DMS 273 (cell line): ENCODE measurements around the gene KRT76.

ENCODE experiments used
- DNase-seq: peaks from one replicate; lab custom pipeline; 2025; ENCODE audit not compliant: unreplicated experiment; lab: John Stamatoyannopoulos, UW

Gene KRT76

DNA sequence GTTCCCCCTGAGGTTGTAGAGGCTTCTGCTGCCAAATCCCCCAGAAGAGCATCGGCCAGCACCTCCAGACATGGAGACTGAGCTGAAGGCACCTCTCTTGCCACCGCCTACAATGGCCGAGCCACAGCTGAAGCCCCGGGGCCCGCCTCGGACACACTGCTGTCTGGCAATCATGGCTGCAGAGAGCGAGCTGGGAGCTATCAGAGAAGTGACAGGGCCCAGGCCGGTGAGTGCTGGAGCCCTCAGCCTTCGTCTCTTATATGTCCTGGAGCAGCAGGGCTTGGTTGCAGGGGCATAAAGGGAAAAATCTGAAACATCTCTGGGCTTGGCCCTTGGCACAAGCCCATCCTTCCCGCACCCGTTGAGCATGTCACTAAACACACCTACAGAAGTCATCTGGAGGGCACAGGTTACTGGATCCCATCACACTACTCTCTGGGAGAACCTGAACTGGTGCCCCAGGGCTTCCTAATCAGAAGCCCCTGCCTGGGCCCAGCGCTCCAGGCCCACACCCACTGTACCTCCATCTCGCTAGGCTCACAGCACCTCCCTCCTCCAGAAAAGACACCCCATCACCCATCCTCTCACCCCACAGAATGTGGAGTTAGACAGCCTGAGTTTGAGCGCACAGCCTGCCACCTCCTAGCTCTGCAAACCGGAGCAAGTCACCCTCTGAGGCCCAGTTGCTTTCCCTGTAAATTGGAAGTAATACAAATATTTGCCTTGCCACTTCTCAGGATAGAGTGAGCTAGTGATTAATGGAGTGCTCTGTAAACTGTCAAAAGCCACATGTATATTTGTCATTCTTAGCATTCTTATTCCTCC lies 37.0 kb upstream of the KRT76 start, which contains the start of gene KRT4:
KRT4 (minus strand) TSS at position 232 of the 825 bp plus-strand sequence; CDS start at position 174, 58 bp downstream.
- no peak for DNase-seq

DNA sequence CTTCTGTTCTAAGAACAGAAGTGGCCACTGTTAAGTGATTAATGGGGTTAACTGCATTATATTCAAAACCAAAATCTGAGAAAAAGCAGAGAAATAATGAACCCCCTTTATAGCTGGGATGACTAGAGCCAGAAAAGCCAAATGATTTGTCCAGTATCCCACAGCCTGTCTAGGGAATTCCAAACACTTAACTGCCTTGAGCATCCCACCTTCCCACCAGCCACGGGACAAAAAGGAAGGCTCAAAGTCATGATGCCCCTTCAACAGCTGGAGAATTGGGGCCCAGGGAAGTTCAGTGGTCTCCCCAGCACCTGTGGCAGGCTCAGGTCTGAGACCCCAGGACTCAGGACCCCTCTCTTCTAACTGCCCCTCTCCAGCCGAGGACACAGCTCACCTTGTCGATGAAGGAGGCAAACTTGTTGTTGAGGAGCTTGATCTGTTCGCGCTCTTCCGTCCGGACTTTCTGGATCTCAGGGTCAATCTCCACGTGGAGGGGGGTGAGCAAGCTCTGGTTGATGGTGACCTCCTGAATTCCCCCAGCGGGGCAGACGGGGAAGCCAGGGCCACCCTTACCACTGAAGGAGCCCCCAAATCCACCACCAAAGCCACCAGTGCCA lies 36.2 kb upstream of the KRT76 start:
- no peak for DNase-seq

DNA sequence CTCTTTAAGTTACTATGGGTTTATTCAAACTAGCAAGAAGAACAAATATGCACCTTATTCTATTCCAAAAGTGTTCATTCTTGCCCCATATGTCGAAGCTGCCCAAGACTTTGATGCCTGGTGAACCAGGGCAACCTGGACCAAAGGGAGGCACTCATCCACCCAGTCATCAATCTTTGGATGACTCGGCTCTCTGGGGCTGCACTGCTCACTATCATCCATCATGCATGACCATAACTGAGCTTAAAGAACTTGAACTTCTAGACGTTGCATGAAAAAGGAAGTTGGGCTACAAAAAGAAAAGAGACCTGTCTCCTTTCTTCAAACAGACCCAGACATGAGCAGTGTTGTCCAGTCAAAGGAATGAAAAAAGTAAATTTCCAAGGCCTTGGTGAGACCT lies 35.6 kb upstream of the KRT76 start:
- DNase-seq = no peak

DNA sequence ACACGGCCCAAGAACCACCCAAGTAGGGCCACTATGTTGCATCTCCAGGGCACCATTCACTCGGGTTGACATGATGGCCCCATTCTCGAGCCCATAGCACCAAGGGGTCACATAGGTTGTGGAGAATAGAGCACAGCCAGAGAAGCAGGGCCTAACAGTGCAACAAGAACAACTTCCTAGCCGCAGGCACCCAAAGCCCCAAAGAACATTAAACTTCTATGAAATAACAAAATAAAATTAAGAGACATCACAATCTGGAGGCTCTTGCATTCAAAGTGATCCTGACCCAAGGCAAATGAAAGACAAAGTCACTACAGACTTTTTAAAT lies 34.9 kb upstream of the KRT76 start:
- no peak for DNase-seq

DNA sequence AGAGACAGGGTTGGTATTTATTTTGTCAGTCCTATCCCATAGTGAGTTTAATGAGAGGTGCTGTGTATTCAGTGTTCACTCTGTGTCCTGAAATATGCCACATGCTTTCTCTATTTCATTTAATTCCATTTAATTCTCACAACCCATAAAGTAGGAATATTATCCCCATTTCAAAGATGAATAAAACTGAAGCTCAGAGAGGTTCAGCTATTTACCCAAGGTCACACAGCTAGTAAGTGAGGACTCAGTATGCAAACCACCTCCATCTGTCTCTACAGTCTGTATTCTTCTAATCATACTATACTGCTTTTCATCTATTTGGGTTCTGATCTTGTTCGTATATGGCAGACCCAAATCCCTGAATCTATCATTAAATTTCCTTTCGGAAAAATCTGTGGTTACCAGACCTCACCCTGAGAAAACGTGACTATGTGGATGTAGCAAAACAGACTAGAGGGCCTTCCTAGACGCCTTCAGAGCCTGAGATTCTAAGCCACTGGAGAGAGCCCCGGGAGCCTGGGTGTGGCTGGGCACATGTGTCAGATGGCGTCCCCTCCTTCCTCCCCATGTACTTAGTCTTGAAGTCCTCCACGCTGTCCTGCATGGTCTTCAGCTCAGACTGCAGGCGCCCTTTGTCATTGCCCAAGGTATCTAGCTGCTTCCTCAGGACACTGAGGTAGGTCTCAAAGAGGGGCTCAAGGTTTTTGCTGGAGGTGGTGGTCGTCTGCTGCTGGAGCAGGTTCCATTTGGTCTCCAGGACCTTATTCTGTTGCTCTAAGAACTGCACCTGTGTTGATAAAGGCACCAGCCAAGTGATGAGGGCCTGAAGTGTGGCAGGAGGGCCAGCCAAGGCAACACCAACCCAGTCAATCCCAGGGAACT lies 34.3 kb upstream of the KRT76 start:
- no peak for DNase-seq

DNA sequence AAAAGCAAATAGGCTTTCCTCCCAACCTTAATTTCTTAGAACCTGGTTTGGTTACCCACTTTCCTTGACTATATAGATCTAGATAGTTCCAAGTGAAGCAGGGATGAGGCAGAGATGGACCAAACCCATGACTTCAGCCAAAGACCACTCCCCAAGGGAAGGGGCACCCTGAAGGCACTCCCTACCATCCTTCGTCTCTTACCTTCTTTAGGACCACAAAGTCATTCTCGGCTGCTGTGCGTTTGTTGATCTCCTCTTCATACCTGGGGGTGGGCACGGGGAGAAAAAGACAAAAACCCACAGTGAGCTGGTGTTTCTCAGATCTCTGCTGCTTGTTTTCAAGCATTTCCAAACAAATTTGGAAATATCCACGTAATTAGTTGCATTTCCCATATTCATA lies 33.4 kb upstream of the KRT76 start:
- no peak for DNase-seq

DNA sequence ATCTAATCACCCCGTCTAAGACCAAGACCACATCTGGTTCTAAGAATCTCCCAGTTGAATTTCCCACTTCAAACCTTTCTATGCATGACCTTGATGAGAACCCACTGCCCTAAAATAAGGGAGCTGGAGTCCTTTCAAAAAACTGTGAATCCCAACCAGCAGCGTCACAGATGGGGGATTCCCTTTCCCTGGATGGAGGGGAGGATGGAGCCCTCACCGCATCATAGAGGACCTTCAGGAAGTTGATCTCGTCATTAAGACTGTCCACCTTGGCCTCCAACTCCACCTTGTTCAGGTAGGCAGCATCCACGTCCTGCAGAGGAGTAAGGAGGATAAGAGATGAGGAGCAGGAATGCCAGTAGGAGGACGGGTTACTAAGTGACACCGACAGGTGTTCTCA lies 32.0 kb upstream of the KRT76 start:
- no peak for DNase-seq

DNA sequence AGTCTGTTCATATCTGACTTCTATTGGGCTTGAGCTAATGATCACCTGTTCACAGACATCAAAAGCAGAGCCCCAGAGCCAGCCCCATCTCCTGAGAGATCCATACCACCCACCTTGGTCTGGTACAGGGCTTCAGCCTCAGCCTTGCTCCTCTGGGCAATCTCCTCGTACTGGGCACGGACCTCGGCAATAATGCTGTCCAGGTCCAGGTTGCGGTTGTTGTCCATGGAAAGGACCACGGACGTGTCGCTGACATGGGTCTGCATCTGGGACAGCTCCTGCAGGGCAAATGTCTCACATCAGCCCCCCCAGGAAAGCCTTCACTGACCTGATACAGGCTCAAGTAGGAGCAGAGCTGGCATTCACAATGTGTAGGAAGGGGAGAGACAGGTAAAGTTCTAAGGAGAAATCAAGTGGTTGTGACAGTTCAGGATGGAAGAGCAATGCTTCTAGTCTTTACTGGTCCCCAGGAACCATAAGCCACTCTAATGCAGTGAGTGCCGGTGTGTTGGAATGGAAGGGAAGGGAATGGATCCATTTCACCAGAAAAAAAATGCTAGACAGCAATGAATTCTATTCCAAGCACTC lies 31.5 kb upstream of the KRT76 start:
- no peak for DNase-seq

DNA sequence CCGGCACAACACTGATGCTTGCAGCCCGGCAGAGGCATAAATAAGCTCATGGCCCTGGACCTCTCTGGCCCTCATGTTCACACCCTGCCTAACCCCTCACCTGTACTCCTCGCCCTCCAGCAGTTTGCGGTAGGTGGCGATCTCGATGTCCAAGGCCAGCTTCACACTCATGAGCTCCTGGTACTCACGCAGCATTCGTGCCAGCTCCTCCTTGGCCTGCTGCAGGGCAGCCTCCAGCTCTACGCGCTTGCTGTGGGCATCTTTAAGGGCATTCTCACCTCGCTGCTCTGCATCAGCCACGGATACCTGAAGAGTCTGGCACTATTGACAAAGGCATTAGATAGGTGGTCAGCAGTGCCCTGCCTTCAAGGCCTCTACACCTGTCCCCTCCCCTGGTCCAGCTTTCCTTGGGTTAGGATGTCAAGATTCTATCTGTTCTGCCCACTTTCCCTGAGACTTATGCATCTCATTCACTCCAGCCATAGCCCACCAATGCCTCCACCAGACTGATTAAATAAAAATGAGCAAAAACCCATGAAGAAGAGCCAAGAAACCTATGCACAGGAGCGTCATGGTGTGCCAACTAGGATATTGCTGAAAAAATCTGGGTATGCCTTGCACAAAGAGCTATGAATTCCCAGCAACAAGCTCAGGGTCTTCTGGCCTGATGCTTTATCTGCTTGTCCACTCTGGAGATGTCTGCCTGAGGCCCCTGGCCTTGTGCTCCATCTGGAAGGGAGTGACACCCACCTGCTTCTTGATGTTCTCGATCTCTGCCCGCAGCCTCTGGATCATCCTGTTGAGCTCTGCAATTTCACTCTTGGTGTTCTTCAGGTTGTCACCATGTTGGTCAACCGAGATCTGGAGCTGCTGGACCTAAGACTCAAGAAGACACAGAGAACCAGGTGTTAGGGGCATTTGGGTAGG lies 30.7 kb upstream of the KRT76 start:
- DNase-seq = no peak

DNA sequence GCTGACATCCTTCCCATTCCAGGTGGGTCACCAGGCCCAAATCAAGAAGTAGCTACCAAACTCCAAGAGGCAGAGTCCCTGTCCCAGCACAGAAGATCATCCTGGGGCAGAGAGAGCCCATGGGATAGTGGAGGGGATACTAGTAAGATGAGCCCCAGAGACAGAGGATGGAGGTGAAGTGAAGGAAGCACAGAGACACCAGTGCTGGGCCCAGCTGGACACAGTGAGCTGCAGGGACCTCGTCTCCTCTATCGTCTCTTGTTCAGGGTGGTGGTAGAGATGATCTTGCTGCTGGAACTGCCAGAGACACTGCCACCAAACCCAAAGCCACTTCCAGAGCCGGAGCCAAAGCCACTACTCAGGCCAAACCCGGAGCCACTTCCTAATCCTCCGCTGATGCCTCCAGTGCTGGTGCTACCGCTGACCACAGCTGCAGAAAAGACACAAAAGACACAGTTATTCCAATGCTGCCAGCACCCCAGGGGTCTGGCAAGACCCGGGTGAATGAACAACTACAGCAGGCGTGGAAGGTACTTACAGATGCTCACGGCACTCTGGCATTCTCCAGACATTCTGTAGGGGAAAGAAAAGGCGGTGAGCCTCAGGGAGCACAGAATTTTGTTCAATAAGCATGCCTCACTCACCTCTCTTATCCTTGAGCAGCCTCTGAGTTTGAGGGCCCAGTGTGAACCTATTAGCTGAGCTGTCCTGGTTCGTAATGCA lies 29.8 kb upstream of the KRT76 start:
- no peak for DNase-seq

DNA sequence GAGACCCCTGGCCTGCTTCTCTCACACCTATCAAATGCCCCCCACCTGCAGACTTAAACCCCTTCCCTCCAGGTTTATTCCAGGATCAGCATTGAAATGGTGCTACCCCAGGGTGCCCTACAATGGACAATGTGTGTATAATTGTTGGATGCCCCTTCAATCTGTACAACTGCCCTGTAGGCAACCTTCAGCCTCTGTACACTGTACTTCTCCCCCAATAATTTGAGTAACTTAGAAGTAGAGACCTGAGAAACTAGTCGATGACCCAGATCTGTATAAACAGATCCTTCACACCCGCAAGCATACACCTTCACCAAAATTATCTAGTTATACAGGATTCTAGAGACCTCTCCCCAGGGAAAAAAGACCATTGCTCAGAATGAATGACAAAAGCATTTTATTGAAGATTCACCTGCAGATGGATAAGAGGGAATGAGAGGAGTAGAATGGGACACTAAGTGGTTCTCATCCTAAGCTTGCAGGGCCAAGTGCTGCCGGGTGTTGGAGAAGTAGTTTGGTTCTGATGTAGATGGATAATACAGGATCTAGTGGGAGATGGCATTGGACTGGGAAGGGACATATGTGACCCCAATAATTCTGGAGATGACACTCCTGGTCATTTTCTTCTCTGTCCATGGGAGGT lies 29.1 kb upstream of the KRT76 start:
- no peak for DNase-seq

DNA sequence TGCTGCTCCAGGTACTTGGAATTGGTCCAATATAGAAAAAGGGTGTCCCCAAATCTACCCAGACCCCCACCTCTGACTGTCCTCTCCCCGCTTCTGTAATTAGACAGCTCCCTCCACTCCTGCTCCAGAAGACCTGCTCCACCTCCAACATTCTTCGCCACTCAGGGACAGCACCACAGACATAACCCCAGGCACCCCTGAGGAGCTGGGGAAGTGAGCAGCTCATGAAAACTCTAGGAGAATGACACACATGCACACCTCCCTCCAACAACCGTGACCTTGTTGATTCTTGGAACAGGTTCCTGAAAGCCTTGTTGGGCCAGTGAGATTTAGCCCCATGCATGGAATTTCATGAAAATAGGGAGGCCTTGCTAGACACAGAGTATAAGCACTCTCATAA lies 28.6 kb upstream of the KRT76 start:
- DNase-seq = no peak

DNA sequence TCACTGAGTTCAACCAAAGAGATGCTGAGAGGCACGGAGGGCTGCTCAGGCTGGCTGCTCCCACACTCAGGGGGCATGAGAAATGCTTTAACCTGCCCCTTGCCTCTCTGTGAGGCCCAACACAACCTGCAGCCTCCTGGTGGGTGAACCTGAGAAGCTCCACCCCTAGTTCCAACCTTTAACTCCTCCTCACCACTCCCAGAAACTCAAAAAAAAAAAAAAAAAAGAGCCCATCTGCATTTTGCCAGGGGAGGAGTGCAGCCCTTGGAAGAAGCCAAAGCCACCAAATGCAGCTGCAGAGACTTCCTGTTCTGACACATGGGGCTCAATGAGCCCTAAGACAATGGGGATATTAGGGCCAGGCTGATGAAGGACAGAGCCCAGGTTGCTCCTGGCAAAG lies 27.9 kb upstream of the KRT76 start:
- DNase-seq = no peak

DNA sequence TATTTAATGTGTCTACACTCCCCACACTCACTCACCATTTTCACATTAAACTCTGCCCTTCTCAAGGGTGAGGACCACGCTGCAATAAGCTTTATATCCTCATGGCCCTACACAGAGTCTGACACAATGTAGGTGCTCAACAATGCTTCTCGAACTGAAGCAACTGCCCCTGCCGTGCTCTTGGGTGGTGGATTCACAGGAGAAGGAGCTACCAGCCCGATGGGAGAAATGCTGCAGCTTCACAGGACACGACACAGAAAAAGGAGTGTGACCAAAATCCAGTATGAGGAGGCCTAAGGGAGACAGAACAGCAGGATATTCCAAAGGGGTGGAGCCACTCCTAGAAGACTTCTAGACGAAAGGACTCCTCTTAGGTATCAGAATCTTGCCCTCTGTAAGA lies 25.3 kb upstream of the KRT76 start:
- no peak for DNase-seq

DNA sequence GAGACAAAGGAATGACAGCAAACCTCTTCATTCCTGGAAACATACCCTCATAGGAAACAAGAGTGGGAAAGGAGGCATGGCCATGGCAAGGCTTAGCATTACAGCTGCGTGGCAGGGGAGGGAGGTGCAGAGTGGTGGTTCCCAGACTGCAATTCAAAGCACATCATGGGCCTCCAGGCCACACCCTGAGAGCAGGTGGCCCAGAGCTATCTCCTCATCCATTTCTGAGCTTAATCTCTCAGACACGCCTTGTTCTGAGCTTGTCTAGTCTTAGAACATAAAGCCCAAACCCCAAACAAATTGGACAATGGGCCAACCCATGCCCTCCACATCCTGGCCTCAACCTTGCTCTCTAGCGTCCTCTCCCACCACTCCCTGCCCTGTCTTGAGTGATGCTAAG lies 24.6 kb upstream of the KRT76 start:
- no peak for DNase-seq

DNA sequence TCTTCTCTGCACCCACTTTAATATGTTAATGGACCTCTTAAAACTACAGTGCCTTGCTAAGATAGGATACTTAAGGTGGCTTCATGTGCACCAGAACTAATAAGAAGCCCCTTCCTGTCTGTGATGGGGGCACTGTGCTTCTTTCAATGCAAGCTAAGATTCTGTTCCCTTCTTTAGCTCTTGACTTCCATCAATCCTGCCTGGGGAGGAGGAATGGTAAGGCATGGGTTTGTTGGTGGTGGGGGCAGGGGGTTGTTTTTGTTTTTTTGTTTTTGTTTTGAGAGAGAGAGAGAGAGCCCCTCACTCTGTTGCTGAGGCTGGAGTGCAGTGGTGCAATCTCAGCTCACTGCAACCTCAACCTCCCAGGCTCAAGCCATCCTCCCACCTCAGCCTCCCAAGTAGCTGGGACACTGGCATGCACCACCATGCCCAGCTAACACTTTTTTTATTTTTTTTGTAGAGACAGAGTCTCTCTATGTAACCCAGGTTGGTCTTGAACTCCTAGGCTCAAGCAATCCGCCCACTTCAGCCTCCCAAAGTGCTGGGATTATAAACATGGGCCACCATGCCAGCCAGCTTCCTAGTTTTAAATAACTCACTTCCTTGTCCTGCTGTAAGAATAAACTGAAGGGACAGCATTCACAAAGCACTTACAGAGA lies 23.2 kb upstream of the KRT76 start:
- no peak for DNase-seq

DNA sequence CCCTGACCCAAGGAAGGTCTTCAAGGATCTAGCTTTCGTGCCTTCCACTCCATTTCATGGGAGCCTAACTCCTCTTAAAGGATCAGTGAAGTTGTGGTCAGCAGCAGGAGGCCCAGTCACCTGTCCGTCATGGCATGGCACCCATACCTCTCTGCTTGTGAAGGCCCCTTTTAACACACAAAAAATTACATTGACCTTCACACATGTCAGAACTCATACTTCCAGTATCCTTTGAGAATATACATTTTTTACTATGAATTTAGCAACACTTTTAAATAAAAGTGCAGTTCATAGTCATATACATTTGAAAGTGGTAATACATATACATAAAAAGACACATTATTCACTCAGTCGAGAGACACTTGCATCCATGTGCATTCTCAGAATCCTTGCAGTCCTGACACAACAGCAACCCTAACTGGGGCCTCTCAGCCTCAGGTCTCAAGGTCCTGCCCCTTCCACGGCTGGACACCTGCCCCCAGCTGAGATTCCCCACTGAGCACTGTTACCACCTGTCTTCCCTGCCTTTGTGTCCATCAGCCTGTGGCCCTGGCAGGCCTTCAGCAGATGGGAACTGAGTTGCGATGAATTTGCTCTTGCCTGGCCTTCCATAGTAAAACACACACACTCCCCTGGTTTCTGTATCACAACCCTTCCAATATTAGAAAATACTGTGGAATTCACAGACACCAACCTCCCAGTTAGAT lies 22.5 kb upstream of the KRT76 start:
- no peak for DNase-seq
